Urothelium cell line (cell line): ENCODE data around the gene DVL1.

ENCODE experiments used
- DNase-seq: peaks from one replicate; pipeline ENCODE4 v3.0.0; 2011; ENCODE audit warnings: low spot score, mixed read lengths
- FAIRE-seq: peaks from 2 replicates; lab custom pipeline; 2011; peaks lifted over from hg19 to GRCh38; lab: Jason Lieb, UNC

Gene DVL1

DNA sequence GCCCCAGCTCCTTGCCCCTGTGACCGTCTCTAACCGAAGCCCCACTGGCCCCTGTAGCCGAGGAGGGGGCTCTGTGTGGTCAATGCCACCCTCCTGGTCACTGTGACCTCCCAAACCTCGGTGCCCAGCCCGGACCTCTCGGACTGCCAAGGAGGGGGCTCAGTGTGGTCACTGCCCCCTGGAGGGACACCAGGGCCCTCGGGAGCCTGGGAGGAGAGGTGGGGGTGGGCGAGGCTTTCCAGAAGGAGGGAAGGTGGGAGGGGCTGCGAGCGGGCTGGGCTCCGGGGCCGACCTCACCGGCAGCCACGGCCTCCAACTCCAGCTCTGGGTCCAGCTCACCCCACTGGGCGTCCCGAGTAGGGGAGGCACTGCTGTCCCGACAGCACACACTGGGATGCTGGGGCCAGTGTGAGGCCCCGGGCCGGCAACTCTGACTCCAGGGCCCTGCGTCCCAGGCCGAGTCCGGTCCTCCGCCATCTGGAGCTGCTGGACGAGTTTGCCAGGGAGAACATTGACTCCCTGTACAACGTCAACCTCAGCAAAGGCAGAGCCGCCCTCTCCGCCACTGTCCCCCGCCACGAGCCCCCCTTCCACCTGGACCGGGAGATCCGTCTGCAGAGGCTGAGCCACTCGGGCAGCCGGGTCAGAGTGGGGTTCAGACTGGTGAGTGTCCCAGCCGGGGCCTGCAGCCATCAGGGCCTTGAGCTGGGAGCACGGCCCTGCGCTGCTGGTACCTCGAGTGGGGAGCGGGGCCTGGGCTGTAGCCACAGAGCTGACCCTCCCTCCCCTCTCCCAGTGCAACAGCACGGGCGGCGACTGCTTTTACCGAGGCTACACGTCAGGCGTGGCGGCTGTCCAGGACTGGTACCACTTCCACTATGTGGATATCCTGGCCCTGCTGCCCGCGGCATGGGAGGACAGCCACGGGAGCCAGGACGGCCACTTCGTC is 62.6 kb downstream of the DVL1 start:
- no peak for FAIRE-seq
- DNase-seq = no peak

DNA sequence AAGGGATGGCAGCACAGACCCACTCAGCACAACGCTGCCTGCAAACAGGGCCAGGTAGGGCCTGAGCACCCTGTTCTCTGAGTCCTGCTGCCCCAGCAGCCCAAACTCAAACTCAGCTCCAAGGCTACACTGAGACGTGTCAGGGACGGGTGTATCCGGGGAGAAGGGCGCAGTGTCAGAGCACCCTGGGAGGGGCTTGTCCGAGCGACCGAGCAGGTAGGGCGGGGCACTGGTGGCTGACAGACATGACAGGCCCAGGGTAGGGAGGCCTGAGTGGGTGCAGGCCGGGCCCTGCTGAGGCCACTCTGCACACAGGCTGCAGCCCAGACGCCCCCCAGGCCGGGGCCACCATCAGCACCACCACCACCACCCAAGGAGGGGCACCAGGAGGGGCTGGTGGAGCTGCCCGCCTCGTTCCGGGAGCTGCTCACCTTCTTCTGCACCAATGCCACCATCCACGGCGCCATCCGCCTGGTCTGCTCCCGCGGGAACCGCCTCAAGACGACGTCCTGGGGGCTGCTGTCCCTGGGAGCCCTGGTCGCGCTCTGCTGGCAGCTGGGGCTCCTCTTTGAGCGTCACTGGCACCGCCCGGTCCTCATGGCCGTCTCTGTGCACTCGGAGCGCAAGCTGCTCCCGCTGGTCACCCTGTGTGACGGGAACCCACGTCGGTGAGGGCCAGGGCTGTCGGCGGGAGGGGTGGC is 63.5 kb downstream of the DVL1 start:
- FAIRE-seq (no peak), DNase-seq (no peak)
